Testis (tissue), 3 donors: ENCODE measurements around the gene SETD2. TPM values are rescaled to one million over a fixed set of nuclear protein-coding genes. Genes with fewer than 3 reads are reported as not detected.

Experiments
- DNase-seq: peaks from one replicate; pipeline ENCODE4 v3.0.0-alpha.2; 2019
- H3K27ac ChIP-seq, 2 donors: fragments of 200-600 bp; sonication (generic); one replicate each; pipeline ENCODE4 v1.5.1; 2019
- H3K27me3 ChIP-seq: fragments of 200-600 bp; sonication (generic); one replicate; pipeline ENCODE4 v1.5.1; 2019
- H3K36me3 ChIP-seq: fragments of 200-600 bp; sonication (generic); one replicate; pipeline ENCODE4 v1.5.1; 2017; ENCODE audit warnings: low read depth; ENCODE audit errors: missing control alignments
- H3K4me1 ChIP-seq: fragments of 200-600 bp; sonication (generic); one replicate; pipeline ENCODE4 v1.5.1; 2019
- H3K4me3 ChIP-seq, 2 donors: fragments of 200-600 bp; sonication (generic); one replicate each; pipeline ENCODE4 v1.5.1; 2017 to 2019
- H3K9me3 ChIP-seq: fragments of 200-600 bp; sonication (generic); one replicate; pipeline ENCODE4 v1.5.1; 2017
- CTCF ChIP-seq, 3 experiments: fragments of 450-650 bp in 2 of 3; fragments of 200-600 bp in 1 of 3; sonication (generic) in 1 of 3; IDR thresholded peaks; one replicate each; pipeline ENCODE4 v1.5.1; 2016 to 2019; ENCODE audit warnings: antibody characterized with exemption in 3 of 3, mild to moderate bottlenecking in 2 of 3, moderate library complexity in 1 of 3
- POLR2A ChIP-seq: fragments of 450-650 bp; IDR thresholded peaks from one replicate; pipeline ENCODE4 v1.6.1; 2017; ENCODE audit warnings: antibody characterized with exemption, mild to moderate bottlenecking, moderate library complexity
- WGBS, 2 donors: methylation state at CpG; one replicate each; pipeline ENCODE4 v1.1.5; 2018; 5-methylcytosine and 5-hydroxymethylcytosine counted together
- intact Hi-C: fragments of 100-400 bp; cut with DNase I; formaldehyde crosslinking; loops from one replicate; pipeline ENCODE4 v1.15.1; 2023; ENCODE audit warnings: low total_unique reads
- polyA plus RNA-seq: library from polyadenylated mRNA; stranded (reverse); fragments of 350-450 nt; fragmentation: Illumina TruSeq; extraction: RNeasy Lipid Tissue Mini Kit (QIAGEN cat#74804); gene quantifications from one replicate; pipeline ENCODE4 v1.2.3, GENCODE V29; 2014; ENCODE audit warnings: low read depth, low replicate concordance; ENCODE audit not compliant: insufficient read depth
- total RNA-seq, 2 donors: library from RNA; depleted of rRNA; stranded (reverse); fragments of >200 nt; gene quantifications; one replicate each; pipeline ENCODE4 v1.2.3, GENCODE V29; 2016

The SETD2 gene
- total and polyA plus RNA-seq, 3 donors from 2014 or later = 37.1 to 95.2 (median 76.7) TPM

DNA sequence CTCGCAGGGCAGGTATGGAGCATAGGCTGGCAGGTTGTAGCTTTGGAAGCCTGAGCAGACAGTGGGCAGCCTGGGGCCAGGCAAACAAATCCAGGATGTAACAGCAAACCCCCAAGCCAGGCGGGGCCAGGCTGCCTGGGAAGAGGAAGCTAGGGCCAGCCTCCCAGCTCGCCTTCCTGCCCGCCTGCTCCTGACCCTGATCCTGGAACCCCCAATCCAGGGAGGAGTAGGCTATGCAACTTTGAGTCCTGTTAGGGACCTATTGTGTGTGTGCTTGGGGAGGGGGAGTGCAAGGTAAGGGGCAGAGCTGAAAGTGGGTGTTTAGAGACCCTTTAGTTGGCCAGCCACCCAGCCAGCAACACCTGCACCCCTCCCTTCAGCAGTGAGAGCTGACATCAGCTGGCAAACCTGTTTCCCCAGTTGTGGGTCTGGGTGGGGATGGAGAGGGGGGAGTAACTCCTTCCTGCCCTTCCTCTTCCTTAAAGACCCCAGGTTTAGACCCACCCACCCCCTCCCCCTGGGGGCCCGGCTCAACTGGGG lies 181.9 kb downstream of the SETD2 start:
- Histone ChIP-seq H3K4me3 (no peak overlapping the region), H3K9me3 (no peaks in the 10 kb centered on the region), H3K36me3 (no peaks in the 10 kb centered on the region), H3K27me3 (no peaks in the 10 kb centered on the region), H3K27ac (no peak overlapping the region), H3K4me1 (peaks cover 3% of the 10 kb centered on the region)
- intact Hi-C loops = no loop called here
- TF ChIP-seq POLR2A (no peak), CTCF (IDR thresholded peaks at IDR 0.05) (no peak)
- no peak for DNase-seq
- WGBS, 2 donors = 63 to 80% methylated on average over 1 to 5 of the region's 5 CpGs

DNA sequence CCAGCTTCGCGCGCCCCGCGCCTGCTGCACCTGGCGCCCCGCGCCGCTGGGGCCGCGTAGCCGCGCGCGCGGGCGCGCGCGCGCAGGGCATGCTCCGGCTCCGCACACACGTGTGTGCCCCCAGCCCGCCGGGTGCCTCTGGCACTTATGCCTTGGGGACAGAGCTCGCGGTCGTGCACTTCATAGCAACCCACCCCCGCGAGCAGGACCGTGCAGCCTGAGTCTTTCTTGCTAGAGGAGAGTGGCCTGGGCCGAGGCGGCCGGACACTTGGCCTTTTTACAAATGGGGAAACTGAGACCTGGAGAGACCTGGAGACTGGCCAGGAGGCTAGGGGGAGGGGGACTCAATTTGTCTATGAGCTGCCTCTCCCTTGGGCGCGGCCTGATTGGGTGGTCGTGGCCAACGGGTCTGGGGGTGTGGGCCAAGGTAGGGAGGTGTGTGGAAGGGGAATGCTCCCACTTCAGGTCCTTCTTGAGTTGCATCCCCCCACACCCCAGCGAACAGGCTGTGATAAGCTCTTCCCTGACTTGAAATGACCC lies 183.9 kb downstream of the SETD2 start:
- TF ChIP-seq POLR2A (no peak), CTCF (IDR thresholded peaks at IDR 0.05) (no peak)
- H3K36me3 ChIP-seq = no peaks in the 10 kb centered on the region
- WGBS, 2 donors = 13 to 22% methylated on average over 9 to 11 of the region's 40 CpGs
- no peaks in the 10 kb centered on the region for H3K27me3 ChIP-seq
- no peaks in the 10 kb centered on the region for H3K9me3 ChIP-seq
- DNase-seq = peak; percentile 41
- H3K4me3 ChIP-seq = peak overlapping the region; percentile 66 to 69
- H3K27ac ChIP-seq = no peak overlapping the region
- peaks cover 9% of the 10 kb centered on the region for H3K4me1 ChIP-seq
- intact Hi-C loops = no loop called here

DNA sequence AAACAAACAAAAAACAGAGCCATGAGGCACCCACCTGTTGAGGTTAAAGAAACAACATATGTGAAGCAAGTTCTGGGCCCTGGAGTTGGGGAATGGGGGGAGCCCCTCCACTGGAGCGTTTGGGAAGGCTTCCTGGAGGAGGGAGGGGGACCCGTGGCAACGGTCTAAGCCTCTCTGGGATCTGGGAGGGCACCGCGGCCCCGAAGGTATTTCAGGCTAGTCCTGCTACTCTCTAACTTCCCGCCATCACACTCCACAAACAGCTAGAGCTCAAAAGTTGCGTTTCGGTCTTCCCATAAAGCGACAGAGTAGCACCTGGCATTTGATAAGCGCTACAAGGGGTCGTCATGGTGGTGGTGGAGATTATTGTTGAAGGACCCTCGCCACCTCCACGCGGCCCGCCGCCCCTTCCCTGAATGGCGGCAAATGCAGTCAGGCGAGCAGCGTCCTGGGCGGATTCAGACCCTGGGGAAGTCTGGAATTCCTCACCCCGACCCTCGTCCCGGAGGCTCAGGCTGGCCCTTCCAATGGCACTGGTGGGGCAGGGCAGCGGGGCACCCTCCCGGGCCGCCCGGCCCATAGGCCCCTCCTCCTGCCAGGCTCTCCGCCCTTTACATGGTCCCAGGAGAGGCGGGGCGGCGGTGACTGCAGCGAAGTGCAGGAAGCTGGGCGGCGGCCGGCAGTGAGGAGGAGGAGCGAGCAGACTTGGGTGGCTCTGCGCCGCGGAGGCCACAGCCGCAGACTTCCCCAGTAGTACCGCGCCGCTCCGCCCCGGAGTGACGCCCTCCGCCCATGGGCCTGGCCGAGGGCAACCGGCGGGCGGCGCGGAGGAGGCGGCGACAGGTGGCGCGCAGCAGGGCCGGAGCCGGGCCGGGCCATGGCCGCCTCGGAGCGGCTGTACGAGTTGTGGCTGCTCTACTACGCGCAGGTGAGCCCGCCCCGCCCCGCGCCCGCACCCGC lies 184.6 kb downstream of the SETD2 start, which contains the start of gene NBEAL2:
TSS of gene NBEAL2 (plus strand) at position 682 of the 960 bp plus-strand sequence. CDS start at position 878, 196 bp downstream.
- peaks cover 13% of the 10 kb centered on the region for H3K4me1 ChIP-seq
- H3K27me3 ChIP-seq = no peaks in the 10 kb centered on the region
- peak within 1 kb of the TSS; percentile 66 to 69 for H3K4me3 ChIP-seq
- DNase-seq = peak; percentile 95
- intact Hi-C loops = no loop called here
- no peak for TF ChIP-seq CTCF (IDR thresholded peaks at IDR 0.05)
- no peak for TF ChIP-seq POLR2A
- H3K9me3 ChIP-seq = no peaks in the 10 kb centered on the region
- H3K36me3 ChIP-seq = no peaks in the 10 kb centered on the region
- peak within 1 kb of the TSS; percentile 60 to 69 for H3K27ac ChIP-seq
- WGBS, 2 donors = 1 to 4% methylated on average over 14 to 54 of the region's 73 CpGs

- no peaks in the 10 kb centered on the region for H3K36me3 ChIP-seq
- no peak overlapping the region for H3K4me3 ChIP-seq
- WGBS, 2 donors = 70 to 89% methylated on average over 8 to 9 of the region's 9 CpGs
- no peak for DNase-seq
- H3K27ac ChIP-seq = no peak overlapping the region
- H3K27me3 ChIP-seq = no peaks in the 10 kb centered on the region
- no peaks in the 10 kb centered on the region for H3K9me3 ChIP-seq
- H3K4me1 ChIP-seq = peaks cover 13% of the 10 kb centered on the region
- intact Hi-C loops = no loop called here
- TF ChIP-seq POLR2A = no peak
- no peak for TF ChIP-seq CTCF (IDR thresholded peaks at IDR 0.05)
Measured at GRCh38 chr3:46978381-46978780, 185.5 kb downstream of the SETD2 start.
